Left lung (tissue), 10 donors: ENCODE data around the gene PTAFR. TPM values are rescaled to one million over a fixed set of nuclear protein-coding genes. Genes with fewer than 3 reads are reported as not detected.

ENCODE experiments used
- ATAC-seq: fragments of 200-7000 bp; cut with Tn5 transposase; one replicate; pipeline ENCODE4 v1.9.1; 2020; ENCODE audit warnings: moderate library complexity
- DNase-seq, 4 donors: peaks; one replicate each; pipeline ENCODE4 v3.0.0-alpha.2; 2013 to 2020
- H3K27ac ChIP-seq, 2 donors: fragments of 200-600 bp; sonication (generic) in 1 of 2; one replicate each; pipeline versions ENCODE4 v1.5.0 to v1.8.0; 2020 to 2021
- H3K27me3 ChIP-seq, 2 donors: fragments of 200-600 bp; sonication (generic) in 1 of 2; one replicate each; pipeline versions ENCODE4 v1.5.0 to v1.8.0; 2020 to 2021
- H3K36me3 ChIP-seq, 2 donors: fragments of 200-600 bp; sonication (generic) in 1 of 2; one replicate each; pipeline versions ENCODE4 v1.5.0 to v1.8.0; 2020 to 2021
- H3K4me1 ChIP-seq, 2 donors: fragments of 200-600 bp; one replicate each; pipeline ENCODE4 v1.8.0; 2021
- H3K4me3 ChIP-seq, 2 donors: fragments of 200-600 bp; sonication (generic) in 1 of 2; one replicate each; pipeline versions ENCODE4 v1.5.0 to v1.8.0; 2020 to 2021; ENCODE audit warnings: mild to moderate bottlenecking in 1 of 2
- H3K9me3 ChIP-seq, 2 donors: fragments of 200-600 bp; sonication (generic) in 1 of 2; one replicate each; pipeline versions ENCODE4 v1.5.0 to v1.8.0; 2020 to 2021
- CTCF ChIP-seq, 2 donors: fragments of 200-600 bp; sonication (generic) in 1 of 2; IDR thresholded peaks; one replicate each; pipeline versions ENCODE4 v1.5.0 to v1.8.0; 2021; ENCODE audit warnings: antibody characterized with exemption in 2 of 2
- intact Hi-C, 2 donors: fragments of 100-400 bp; cut with DNase I; formaldehyde crosslinking; loops; one replicate each; pipeline versions ENCODE4 v1.11.2 to v1.14.2; 2022
- polyA plus RNA-seq, 6 donors: library from polyadenylated mRNA; unstranded; fragments of 120-200 nt; gene quantifications; one replicate each; pipeline ENCODE4 v1.2.1, GENCODE V29; 2013; ENCODE audit not compliant: insufficient read length in 6 of 6
- total RNA-seq, 2 donors: library from RNA; stranded (reverse); fragmentation: NEBNext Ultra II Directional; extraction: Animal tissue kit (Norgen Biotek cat#: 25700); gene quantifications; one replicate each; pipeline ENCODE4 v1.2.1, GENCODE V29; 2021
- donor health status: DM: no; HTN: yes; CAD: no.
- donor health status: DM: no; HTN: no; CAD: no.

The PTAFR gene
- total and polyA plus RNA-seq, 8 donors: 2.4 to 59.7 (median 2.7) TPM

GRCh38 chr1:28118640-28119307 is 57.7 kb downstream of the PTAFR start:
- DNase-seq (no peak), ATAC-seq (no peak)
- no peaks in the 10 kb centered on the region for H3K36me3 ChIP-seq
- H3K9me3 ChIP-seq: no peaks in the 10 kb centered on the region
- no peak overlapping the region for H3K27ac ChIP-seq
- intact Hi-C loops: no loop called here
- no peak for TF ChIP-seq CTCF (IDR thresholded peaks at IDR 0.05)
- H3K4me1 ChIP-seq: peaks cover 7 to 53% of the 10 kb centered on the region in 2 donors
- H3K27me3 ChIP-seq: no peaks in the 10 kb centered on the region
- H3K4me3 ChIP-seq: no peak overlapping the region

GRCh38 chr1:28115267-28115666 is 61.2 kb downstream of the PTAFR start:
- peak; percentile 14 for ATAC-seq
- no peaks in the 10 kb centered on the region for H3K9me3 ChIP-seq
- intact Hi-C loops: no loop called here
- H3K27ac ChIP-seq: peak overlapping the region; percentile 26 to 98
- H3K27me3 ChIP-seq: no peaks in the 10 kb centered on the region
- peaks cover 0 to 67% of the 10 kb centered on the region in 2 donors for H3K4me1 ChIP-seq
- DNase-seq: peak in 1 of 4 donors; percentile 56
- H3K36me3 ChIP-seq: no peaks in the 10 kb centered on the region
- no peak for TF ChIP-seq CTCF (IDR thresholded peaks at IDR 0.05)
- H3K4me3 ChIP-seq: no peak overlapping the region

GRCh38 chr1:28114844-28115243 is 61.6 kb downstream of the PTAFR start:
- intact Hi-C loops: no loop called here
- Histone ChIP-seq H3K27me3 (no peaks in the 10 kb centered on the region), H3K27ac (peak overlapping the region in 1 of 2 donors; percentile 98), H3K9me3 (no peaks in the 10 kb centered on the region), H3K4me3 (no peak overlapping the region), H3K4me1 (peaks cover 0 to 72% of the 10 kb centered on the region in 2 donors), H3K36me3 (no peaks in the 10 kb centered on the region)
- no peak for ATAC-seq
- TF ChIP-seq CTCF (IDR thresholded peaks at IDR 0.05): no peak
- no peak for DNase-seq

- Histone ChIP-seq H3K36me3 (no peaks in the 10 kb centered on the region), H3K27me3 (no peaks in the 10 kb centered on the region), H3K4me3 (no peak overlapping the region), H3K4me1 (peaks cover 0 to 67% of the 10 kb centered on the region in 2 donors), H3K27ac (peak overlapping the region in 1 of 2 donors; percentile 98), H3K9me3 (no peaks in the 10 kb centered on the region)
- ATAC-seq: no peak
- DNase-seq: no peak
- TF ChIP-seq CTCF (IDR thresholded peaks at IDR 0.05): no peak
- intact Hi-C loops: no loop called here
Measured at GRCh38 chr1:28113242-28113572, 63.3 kb downstream of the PTAFR start.

GRCh38 chr1:28112388-28113241 is 63.9 kb downstream of the PTAFR start:
- no peak for TF ChIP-seq CTCF (IDR thresholded peaks at IDR 0.05)
- intact Hi-C loops: no loop called here
- Histone ChIP-seq H3K27ac (peak overlapping the region; percentile 37 to 98), H3K27me3 (no peaks in the 10 kb centered on the region), H3K4me3 (no peak overlapping the region), H3K4me1 (peaks cover 0 to 69% of the 10 kb centered on the region in 2 donors), H3K36me3 (no peaks in the 10 kb centered on the region), H3K9me3 (no peaks in the 10 kb centered on the region)
- ATAC-seq: peak; percentile 57
- peak in 1 of 4 donors; percentile 72 for DNase-seq
